ENCODE results near the gene OR4F29. TPM values are rescaled to one million over a fixed set of nuclear protein-coding genes. Genes with fewer than 3 reads are reported as not detected.
"Not testable (repeated sequence)": the region's sequence is repeated elsewhere in the genome, so short reads cannot be mapped to it uniquely, and the experiment has no call there.

Gene OR4F29, protein sequence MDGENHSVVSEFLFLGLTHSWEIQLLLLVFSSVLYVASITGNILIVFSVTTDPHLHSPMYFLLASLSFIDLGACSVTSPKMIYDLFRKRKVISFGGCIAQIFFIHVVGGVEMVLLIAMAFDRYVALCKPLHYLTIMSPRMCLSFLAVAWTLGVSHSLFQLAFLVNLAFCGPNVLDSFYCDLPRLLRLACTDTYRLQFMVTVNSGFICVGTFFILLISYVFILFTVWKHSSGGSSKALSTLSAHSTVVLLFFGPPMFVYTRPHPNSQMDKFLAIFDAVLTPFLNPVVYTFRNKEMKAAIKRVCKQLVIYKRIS
- total RNA-seq (2014; rRNA removed; shearing (Covaris generic)), result not detected in 2 replicates

GRCh38 chr1:451578-451977, at the start of gene OR4F29:
Gene OR4F29, minus strand, starts transcription at chr1:451678. Its CDS starts 0 bp downstream, at chr1:451678.
- not testable (repeated sequence) for DNase-seq (ENCODE audit: low spot score)

Other genes starting within 250 kb of the OR4F29 start
- gene OR4F16, start 235.0 kb upstream of the OR4F29 start, total RNA-seq (2014; rRNA removed; shearing (Covaris generic)), result not detected in 2 replicates